IPS-20b (cell line): ENCODE data around the gene TMOD1.
"Not testable (repeated sequence)": the region's sequence is repeated elsewhere in the genome, so short reads cannot be mapped to it uniquely, and the experiment has no call there.

Source experiments
- H3K27ac ChIP-seq: one replicate; pipeline ENCODE4 v1.5.1; 2013; ENCODE audit warnings: low read length
- H3K27me3 ChIP-seq: 2 replicates; pipeline ENCODE4 v1.6.1; 2013; ENCODE audit warnings: mild to moderate bottlenecking, low read length, inconsistent platforms; ENCODE audit not compliant: insufficient read depth
- H3K36me3 ChIP-seq: 2 replicates; pipeline ENCODE4 v1.6.1; 2013; ENCODE audit warnings: low read depth, mild to moderate bottlenecking, inconsistent platforms, low read length, moderate library complexity; ENCODE audit not compliant: insufficient read depth
- H3K4me1 ChIP-seq: 2 replicates; pipeline ENCODE4 v1.6.1; 2013; ENCODE audit warnings: mild to moderate bottlenecking, control low read depth, inconsistent platforms, low read length, moderate library complexity; ENCODE audit not compliant: insufficient read depth
- H3K4me3 ChIP-seq: 2 replicates; pipeline ENCODE4 v1.5.1; 2013; ENCODE audit warnings: mild to moderate bottlenecking, low read length, inconsistent platforms
- H3K9ac ChIP-seq: 2 replicates; pipeline ENCODE4 v1.6.1; 2013; ENCODE audit warnings: low read depth, mild to moderate bottlenecking, inconsistent platforms, low read length, moderate library complexity
- H3K9me3 ChIP-seq: 2 replicates; pipeline ENCODE4 v1.6.1; 2013; ENCODE audit warnings: mild to moderate bottlenecking, low read depth, low read length, inconsistent platforms; ENCODE audit not compliant: insufficient read depth

The TMOD1 gene

DNA sequence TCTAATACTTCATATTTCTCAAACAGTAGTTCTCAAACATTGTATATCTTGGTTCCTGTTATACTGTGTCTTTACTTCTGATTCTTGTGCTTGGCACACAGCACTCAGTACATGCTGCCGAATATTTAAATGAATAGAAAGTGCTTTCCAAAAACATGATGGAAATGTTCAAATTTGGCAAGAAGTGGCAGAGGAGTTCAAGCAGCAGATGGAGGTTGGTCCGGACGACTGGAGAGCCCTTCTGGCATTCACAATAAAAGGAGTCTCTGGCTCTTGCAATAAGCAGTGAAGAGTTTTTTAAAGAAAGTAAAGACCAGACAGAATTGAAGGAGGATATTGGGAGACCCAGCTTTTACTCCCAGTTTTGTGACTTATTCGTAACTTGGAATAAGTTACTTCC, 95.4 kb downstream of the TMOD1 start:
- Histone ChIP-seq H3K9ac (no peak overlapping the region), H3K27ac (no peak overlapping the region), H3K36me3 (peaks cover 25% of the 10 kb centered on the region), H3K4me1 (no peaks in the 10 kb centered on the region), H3K27me3 (no peaks in the 10 kb centered on the region), H3K4me3 (no peak overlapping the region), H3K9me3 (no peaks in the 10 kb centered on the region)

DNA sequence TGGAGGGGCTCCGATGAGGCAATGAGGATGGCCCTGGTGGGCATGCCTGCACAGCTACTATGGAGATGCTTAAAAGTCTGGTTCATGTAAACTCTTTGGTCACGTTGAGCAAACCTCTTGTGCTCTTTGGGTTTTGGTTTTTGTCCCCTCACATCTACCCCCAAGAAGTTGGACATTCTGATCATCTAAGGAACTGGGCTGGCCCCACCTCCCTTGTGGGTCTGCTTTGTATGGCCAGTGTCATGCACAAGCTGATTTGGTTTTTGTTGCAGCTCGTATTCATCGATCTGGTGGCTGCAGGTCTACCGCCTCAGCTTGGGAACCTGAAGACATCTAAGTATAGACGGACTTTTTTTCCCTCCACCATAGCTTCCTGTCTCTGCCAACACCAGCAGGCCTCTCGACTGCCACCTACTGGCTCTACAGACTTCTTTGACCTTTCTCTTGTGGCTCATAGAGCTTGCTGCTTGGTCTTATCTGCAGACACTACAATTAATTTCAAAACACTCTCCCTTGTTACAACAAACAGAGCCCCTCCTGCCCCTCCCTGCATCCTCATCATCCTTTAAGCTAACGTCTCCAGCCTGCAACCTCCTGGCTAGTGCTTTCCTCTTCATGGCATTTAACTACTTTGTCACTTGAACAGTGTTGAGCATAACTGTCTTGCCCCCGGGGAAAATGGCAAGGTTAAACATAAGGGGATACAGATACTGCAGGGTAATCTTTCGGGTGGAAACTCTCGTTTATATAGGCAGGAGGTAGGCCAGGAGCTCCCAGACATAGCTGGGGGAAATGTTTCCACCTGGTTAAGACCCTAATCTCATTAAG, 97.2 kb downstream of the TMOD1 start:
- H3K9me3 ChIP-seq = no peaks in the 10 kb centered on the region
- no peak overlapping the region for H3K9ac ChIP-seq
- no peaks in the 10 kb centered on the region for H3K4me1 ChIP-seq
- no peak overlapping the region for H3K4me3 ChIP-seq
- H3K27me3 ChIP-seq = no peaks in the 10 kb centered on the region
- peaks cover 42% of the 10 kb centered on the region for H3K36me3 ChIP-seq
- no peak overlapping the region for H3K27ac ChIP-seq

DNA sequence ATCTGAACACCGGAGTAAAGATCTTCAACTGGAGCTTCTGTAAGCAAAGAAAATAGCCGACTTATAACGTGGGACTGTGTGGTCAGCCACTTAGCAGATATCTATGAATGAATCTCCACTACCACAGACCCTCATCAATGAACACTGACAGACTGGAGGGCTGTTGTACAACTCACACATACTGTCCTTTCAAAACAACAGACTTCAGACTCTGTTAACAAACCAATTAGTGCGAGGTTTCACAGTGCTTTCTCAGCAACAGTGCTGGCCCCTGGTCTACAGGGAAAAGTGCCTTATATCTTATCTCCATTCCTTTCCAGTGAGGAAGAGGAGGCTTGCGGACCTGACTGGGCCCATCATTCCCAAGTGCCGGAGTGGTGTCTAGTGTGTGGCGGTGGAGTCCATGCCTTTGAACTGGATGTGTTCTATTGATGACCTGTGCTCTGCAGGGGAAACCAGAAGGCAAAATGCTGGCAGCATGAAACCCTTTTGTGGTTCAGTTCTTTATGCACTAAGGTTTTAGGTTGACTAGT, 97.9 kb downstream of the TMOD1 start:
- H3K4me3 ChIP-seq = no peak overlapping the region
- no peaks in the 10 kb centered on the region for H3K27me3 ChIP-seq
- no peak overlapping the region for H3K27ac ChIP-seq
- no peaks in the 10 kb centered on the region for H3K4me1 ChIP-seq
- H3K9me3 ChIP-seq = no peaks in the 10 kb centered on the region
- no peak overlapping the region for H3K9ac ChIP-seq
- peaks cover 49% of the 10 kb centered on the region for H3K36me3 ChIP-seq

DNA sequence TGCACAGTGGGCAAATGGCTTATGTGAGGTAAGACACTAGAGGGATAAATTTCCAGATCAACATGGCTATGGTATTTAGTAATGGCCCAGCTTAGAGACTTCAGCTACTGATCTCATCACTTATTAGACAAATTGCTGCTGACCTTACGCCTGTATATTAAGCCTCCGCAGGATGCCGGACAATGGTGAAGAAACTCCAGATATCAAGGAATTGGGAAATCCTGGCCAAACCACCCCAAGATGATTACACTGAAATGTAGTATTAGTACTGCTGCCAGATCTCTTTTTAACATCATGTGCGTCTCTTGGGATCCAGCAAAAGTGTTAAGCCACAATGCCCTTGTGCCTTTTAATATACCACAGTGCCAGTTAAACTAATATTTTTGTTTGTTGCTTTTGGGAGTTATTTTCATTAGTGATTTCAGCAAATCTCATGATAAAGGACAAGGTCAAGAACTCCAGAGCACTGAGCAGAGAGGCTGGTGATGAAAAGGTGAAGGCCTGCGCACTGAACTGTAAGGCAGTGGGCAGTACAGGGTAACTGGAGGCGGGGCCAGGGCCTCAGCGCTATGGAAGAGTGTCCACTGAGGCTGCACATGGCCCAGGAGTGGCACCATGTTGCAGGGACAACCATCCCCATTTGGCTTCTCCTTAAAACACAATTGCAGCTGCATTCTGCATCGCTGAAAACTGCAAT, 99.2 kb downstream of the TMOD1 start:
- H3K9ac ChIP-seq = no peak overlapping the region
- H3K4me3 ChIP-seq = no peak overlapping the region
- H3K36me3 ChIP-seq = peaks cover 62% of the 10 kb centered on the region
- no peaks in the 10 kb centered on the region for H3K4me1 ChIP-seq
- no peak overlapping the region for H3K27ac ChIP-seq
- H3K27me3 ChIP-seq = no peaks in the 10 kb centered on the region
- H3K9me3 ChIP-seq = no peaks in the 10 kb centered on the region

DNA sequence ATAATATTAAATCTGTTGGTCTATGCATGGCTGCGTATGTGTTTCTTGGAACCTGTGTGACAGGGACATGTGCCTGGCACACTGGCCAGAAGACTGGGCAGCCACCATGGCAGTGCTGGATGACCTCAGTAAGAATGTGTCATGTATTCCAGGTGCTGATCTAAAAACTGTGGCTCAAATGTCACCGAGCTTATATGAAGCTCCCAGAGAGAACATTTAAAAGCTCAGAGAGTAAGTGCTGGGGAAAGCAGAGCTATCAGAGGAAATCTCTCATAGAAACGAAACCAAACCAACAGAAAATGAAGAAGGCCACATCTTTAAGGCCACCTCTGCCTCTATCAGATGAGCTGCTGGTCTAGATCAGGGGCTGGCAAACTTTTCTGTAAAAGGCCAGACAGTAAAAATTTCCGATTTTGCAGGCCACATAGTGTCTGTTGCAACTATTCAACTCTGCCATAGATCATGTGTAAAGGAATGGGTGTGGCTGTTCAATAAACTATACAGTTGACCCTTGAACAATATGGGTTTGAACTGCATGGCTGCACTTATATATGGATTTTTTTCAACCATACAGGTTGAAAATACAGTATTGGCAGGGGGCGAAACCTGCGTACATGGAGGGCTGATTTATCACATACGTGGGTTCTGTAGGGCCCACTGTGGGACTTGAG, 99.9 kb downstream of the TMOD1 start:
- Histone ChIP-seq H3K4me1 (no peaks in the 10 kb centered on the region), H3K9me3 (no peaks in the 10 kb centered on the region), H3K4me3 (no peak overlapping the region), H3K9ac (no peak overlapping the region), H3K27me3 (no peaks in the 10 kb centered on the region), H3K36me3 (peaks cover 69% of the 10 kb centered on the region), H3K27ac (no peak overlapping the region)

DNA sequence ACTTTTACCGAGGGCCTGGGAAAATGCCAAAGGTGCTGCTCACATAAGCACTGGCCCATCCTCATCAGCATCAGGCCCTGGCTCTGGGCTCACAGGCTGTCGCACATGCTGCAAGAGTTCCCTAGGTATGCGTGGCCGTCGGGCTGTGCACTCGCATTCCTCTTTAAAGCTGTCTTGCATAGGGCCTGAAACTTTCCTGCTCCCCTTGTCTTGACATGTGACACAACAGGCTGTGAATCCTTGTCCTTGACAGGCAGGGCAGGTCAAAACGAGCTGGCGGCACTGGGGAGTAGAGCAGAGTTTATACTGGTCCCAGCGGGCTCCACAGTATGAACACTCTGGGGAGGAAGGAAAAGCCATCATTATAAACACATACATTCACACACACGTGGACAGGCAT, 101.0 kb downstream of the TMOD1 start:
- Histone ChIP-seq H3K9ac (no peak overlapping the region), H3K36me3 (peaks cover 72% of the 10 kb centered on the region), H3K4me1 (no peaks in the 10 kb centered on the region), H3K9me3 (no peaks in the 10 kb centered on the region), H3K27ac (no peak overlapping the region), H3K27me3 (no peaks in the 10 kb centered on the region), H3K4me3 (no peak overlapping the region)

DNA sequence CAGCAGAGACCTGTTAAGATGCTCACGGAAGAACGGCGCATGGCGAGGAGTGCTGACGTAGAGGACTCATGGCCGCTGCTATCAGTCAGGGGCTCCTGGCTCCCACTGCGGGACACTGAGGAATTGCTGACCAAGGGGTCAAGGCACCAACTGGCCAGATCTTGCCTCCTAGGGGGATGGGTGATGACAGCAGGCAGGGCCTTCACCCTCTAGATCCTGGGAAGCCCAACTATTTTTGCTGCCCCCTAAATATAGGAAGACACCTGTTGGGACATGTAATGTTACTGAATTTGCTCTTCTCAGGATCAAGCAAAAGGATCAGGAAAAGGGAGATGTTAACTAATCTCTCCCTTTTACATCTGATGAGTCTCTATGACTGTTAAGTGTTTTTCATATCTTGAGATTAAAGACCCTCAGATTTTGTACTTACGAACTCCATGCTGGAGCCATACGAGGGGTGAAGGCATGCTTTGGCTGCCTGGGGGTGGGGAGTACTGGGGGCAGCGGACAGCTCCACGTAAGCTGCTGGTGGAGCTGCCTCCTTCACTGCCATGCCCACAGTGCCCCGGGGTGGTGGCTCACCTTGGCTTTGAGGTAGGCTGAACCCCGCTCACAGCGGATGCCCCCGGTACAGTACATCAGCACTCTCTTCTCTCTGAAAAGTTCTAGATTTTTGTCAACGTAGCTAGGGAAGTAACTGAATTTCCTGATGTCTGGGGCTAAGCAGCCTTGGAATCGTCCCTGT, 103.6 kb downstream of the TMOD1 start:
- H3K4me3 ChIP-seq = no peak overlapping the region
- peaks cover 72% of the 10 kb centered on the region for H3K36me3 ChIP-seq
- no peak overlapping the region for H3K9ac ChIP-seq
- no peaks in the 10 kb centered on the region for H3K9me3 ChIP-seq
- no peaks in the 10 kb centered on the region for H3K27me3 ChIP-seq
- no peak overlapping the region for H3K27ac ChIP-seq
- H3K4me1 ChIP-seq = no peaks in the 10 kb centered on the region

DNA sequence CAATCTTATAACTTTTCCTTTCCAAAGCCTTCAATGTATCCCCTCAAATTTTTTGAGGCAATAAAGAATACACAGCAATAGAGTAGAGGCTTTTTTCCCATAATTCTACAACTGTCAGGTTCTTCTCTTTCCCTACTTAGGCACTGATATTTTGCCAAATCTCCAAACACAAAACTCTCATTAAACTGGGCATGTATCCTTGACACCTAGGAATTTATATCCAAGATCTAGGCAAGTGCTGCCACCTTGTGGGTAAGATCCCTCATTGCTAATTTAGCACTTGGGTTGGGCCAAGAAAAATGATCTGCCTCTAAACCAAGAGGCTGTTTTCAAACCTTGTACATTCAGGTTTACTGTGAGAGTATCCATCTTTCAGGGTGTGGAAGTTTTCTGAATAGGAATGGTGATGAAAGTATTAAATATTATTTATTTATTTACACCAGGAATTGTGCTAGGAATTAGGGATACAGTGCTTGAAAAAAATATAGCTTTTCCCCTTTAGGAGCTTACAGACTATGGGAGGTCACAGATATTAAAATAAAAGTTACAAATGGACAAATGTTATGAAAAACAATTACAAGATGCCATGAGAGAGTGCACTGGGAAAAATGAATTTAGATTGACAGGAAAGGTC, 114.1 kb downstream of the TMOD1 start:
- H3K27me3 ChIP-seq = no peaks in the 10 kb centered on the region
- no peak overlapping the region for H3K27ac ChIP-seq
- H3K4me1 ChIP-seq = no peaks in the 10 kb centered on the region
- peaks cover 75% of the 10 kb centered on the region for H3K36me3 ChIP-seq
- no peak overlapping the region for H3K9ac ChIP-seq
- no peaks in the 10 kb centered on the region for H3K9me3 ChIP-seq
- no peak overlapping the region for H3K4me3 ChIP-seq

DNA sequence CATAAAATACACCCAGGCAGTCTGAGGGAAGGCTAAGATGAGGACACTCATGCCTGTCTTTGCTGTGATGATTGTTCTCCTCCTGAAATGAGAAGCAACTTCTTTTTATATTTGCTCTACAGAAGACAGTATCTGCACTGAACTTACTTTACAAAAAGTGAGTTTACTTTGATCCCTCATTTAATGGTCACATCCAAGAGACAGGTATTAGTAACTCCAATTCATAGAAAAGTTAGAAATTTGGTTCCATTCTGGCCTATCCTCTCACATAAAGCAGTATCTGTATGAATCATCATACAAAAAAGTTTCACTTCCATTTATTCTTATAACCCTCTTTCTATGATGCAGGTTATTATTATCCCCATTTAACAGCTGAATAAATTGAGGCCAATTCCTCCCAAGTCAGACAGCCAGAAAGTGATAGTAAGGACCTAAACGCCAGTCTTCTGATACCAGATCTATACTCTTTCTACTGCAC, 116.5 kb downstream of the TMOD1 start:
- Histone ChIP-seq H3K9ac (no peak overlapping the region), H3K4me3 (no peak overlapping the region), H3K27me3 (no peaks in the 10 kb centered on the region), H3K4me1 (no peaks in the 10 kb centered on the region), H3K9me3 (peaks cover 13% of the 10 kb centered on the region), H3K36me3 (peaks cover 77% of the 10 kb centered on the region), H3K27ac (no peak overlapping the region)

DNA sequence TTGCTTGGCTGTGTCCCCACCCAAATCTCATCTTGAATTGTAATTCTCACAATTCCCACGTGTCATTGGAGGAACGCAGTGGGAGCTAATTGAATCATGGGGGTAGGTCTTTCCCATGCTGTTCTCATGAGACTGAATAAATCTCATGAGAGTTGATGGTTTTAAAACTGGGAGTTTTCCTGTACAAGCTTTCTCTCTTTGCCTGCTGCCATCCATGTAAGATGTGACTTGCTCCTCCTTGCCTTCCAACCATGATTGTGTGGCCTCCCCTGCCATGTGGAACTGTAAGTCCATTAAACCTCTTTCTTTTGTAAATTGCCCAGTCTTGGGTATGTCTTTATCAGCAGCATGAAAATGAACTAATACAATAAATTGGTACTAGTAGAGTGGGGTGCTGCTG, 118.6 kb downstream of the TMOD1 start:
- H3K4me3 ChIP-seq, H3K27me3 ChIP-seq, H3K4me1 ChIP-seq, H3K9ac ChIP-seq, H3K27ac ChIP-seq: not testable (repeated sequence)
- H3K36me3 ChIP-seq = peaks cover 79% of the 10 kb centered on the region
- peaks cover 17% of the 10 kb centered on the region for H3K9me3 ChIP-seq

DNA sequence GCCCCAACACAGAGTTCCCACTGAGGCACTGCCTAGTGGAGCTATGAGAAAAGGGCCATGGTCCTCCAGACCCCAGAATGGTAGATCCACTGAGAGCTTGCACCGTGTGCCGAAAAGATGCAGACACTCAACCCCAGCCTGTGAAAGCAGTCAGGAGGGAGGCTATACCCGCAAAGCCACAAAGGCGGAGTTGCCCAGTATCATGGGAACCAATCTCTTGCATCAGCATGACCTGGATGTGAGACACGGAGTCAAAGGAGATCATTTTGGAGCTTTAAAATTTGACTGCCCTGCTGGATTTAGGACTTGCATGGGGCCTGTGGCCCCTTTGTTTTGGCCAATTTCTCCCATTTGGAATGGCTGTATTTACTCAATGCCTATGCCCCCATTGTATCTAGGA, 121.0 kb downstream of the TMOD1 start:
- Histone ChIP-seq H3K36me3 (peaks cover 91% of the 10 kb centered on the region), H3K9me3 (peaks cover 17% of the 10 kb centered on the region)
- not testable (repeated sequence) for H3K9ac ChIP-seq, H3K4me1 ChIP-seq, H3K4me3 ChIP-seq, H3K27ac ChIP-seq, H3K27me3 ChIP-seq
